ENCODE results near the gene WNT8A. TPM values are rescaled to one million over a fixed set of nuclear protein-coding genes. Genes with fewer than 3 reads are reported as not detected.

Gene WNT8A
- total RNA-seq, 1 experiment from 2014 or later, result not detected

- no peaks in the 10 kb centered on the region for H3K9me3 ChIP-seq
- intact Hi-C loops (cut with micrococcal nuclease; ENCODE audit: unreplicated experiment), result no loop called here
- no peak within 1 kb of the TSS for H3K4me3 Mint-ChIP-seq (ENCODE audit: unreplicated experiment)
- DNase-seq, result no peak
- H3K27ac Mint-ChIP-seq (ENCODE audit: unreplicated experiment), result no peak within 1 kb of the TSS
- H3K9me3 Mint-ChIP-seq (ENCODE audit: unreplicated experiment), result no peaks in the 10 kb centered on the region
- BruUV-seq (replicated peaks), result no TSS peak
- H3K36me3 Mint-ChIP-seq (ENCODE audit: insufficient read depth, unreplicated experiment), result no peaks in the 10 kb centered on the region
- TF ChIP-seq, protein P1, sequence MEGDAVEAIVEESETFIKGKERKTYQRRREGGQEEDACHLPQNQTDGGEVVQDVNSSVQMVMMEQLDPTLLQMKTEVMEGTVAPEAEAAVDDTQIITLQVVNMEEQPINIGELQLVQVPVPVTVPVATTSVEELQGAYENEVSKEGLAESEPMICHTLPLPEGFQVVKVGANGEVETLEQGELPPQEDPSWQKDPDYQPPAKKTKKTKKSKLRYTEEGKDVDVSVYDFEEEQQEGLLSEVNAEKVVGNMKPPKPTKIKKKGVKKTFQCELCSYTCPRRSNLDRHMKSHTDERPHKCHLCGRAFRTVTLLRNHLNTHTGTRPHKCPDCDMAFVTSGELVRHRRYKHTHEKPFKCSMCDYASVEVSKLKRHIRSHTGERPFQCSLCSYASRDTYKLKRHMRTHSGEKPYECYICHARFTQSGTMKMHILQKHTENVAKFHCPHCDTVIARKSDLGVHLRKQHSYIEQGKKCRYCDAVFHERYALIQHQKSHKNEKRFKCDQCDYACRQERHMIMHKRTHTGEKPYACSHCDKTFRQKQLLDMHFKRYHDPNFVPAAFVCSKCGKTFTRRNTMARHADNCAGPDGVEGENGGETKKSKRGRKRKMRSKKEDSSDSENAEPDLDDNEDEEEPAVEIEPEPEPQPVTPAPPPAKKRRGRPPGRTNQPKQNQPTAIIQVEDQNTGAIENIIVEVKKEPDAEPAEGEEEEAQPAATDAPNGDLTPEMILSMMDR (IDR thresholded peaks at IDR 0.05; ENCODE audit: insufficient read depth in 1 of 2, low read depth in 1 of 2, low read length in 1 of 2, severe bottlenecking in 1 of 2, unreplicated experiment in 1 of 2), result no peak
- H3K36me3 ChIP-seq (ENCODE audit: control insufficient read depth, insufficient read depth, low read length), result no peaks in the 10 kb centered on the region
- ChIA-PET POLR2A (interaction anchor here (0.6 kb wide), 1 partner anchor 105 kb away, joined by 3 read pairs; no protein-coding TSS in a partner anchor), CTCF (interaction anchor here (0.9 kb wide), 1 partner anchor 62 kb away, joined by 3 read pairs; no protein-coding TSS in a partner anchor)
- H3K4me3 ChIP-seq (ENCODE audit: low read depth, low read length), result no peak within 1 kb of the TSS
- H3K27me3 ChIP-seq (replicated peaks; ENCODE audit: control insufficient read depth, insufficient read depth, low read length), result no peaks in the 10 kb centered on the region
- H3K4me1 Mint-ChIP-seq (ENCODE audit: low read depth, unreplicated experiment), result no peaks in the 10 kb centered on the region
- H3K4me1 ChIP-seq, result no peaks in the 10 kb centered on the region
- no peaks in the 10 kb centered on the region for H3K27me3 Mint-ChIP-seq (ENCODE audit: insufficient read depth, unreplicated experiment)
Measured at GRCh38 chr5:138138949-138139780, 55.3 kb downstream of the WNT8A start, which contains the start of gene NME5. TSS of gene NME5 (minus strand) at chr5:138139428. CDS start at chr5:138138780, 648 bp downstream.

- no peak for DNase-seq
- Histone ChIP-seq H3K4me3 (ENCODE audit: low read depth, low read length) (no peak overlapping the region), H3K27me3 (replicated peaks; ENCODE audit: control insufficient read depth, insufficient read depth, low read length) (no peaks in the 10 kb centered on the region), H3K9me3 (no peaks in the 10 kb centered on the region), H3K36me3 (ENCODE audit: control insufficient read depth, insufficient read depth, low read length) (no peaks in the 10 kb centered on the region), H3K4me1 (no peaks in the 10 kb centered on the region)
- Mint-ChIP-seq H3K27me3 (ENCODE audit: insufficient read depth, unreplicated experiment) (no peaks in the 10 kb centered on the region), H3K4me1 (ENCODE audit: low read depth, unreplicated experiment) (no peaks in the 10 kb centered on the region), H3K36me3 (ENCODE audit: insufficient read depth, unreplicated experiment) (no peaks in the 10 kb centered on the region), H3K27ac (ENCODE audit: unreplicated experiment) (no peak overlapping the region), H3K9me3 (ENCODE audit: unreplicated experiment) (no peaks in the 10 kb centered on the region), H3K4me3 (ENCODE audit: unreplicated experiment) (no peak overlapping the region)
- TF ChIP-seq, protein P1 (IDR thresholded peaks at IDR 0.05; ENCODE audit: insufficient read depth in 1 of 2, low read depth in 1 of 2, low read length in 1 of 2, severe bottlenecking in 1 of 2, unreplicated experiment in 1 of 2), result no peak
- no TSS peak for BruUV-seq (replicated peaks)
- ChIA-PET POLR2A (no interaction called here), CTCF (interaction anchor here (0.9 kb wide), 1 partner anchor 63 kb away, joined by 3 read pairs; no protein-coding TSS in a partner anchor)
- intact Hi-C loops (cut with micrococcal nuclease; ENCODE audit: unreplicated experiment), result no loop called here
Measured at GRCh38 chr5:138139781-138140090, 55.9 kb downstream of the WNT8A start.

DNA sequence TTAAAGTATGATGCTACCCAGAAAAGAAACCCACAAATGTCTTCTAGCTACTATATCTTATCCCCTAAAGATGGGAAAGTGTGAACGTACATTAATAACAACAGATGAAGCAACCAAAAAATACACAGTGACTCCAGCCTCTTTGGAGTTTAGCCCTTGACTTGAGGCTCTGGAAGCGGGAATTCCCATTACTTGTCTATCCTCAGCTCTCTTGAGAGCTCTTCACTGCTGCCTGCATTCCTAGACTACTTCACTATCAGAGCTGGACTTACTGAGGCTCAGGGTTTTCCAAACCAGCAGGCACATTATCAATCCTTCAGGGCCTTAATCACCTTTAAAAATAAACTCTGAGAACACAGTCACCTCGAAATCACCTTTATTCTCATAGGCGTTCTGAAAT, 56.4 kb downstream of the WNT8A start:
- Mint-ChIP-seq H3K36me3 (ENCODE audit: insufficient read depth, unreplicated experiment) (no peaks in the 10 kb centered on the region), H3K27ac (ENCODE audit: unreplicated experiment) (no peak overlapping the region), H3K27me3 (ENCODE audit: insufficient read depth, unreplicated experiment) (no peaks in the 10 kb centered on the region), H3K4me3 (ENCODE audit: unreplicated experiment) (no peak overlapping the region), H3K4me1 (ENCODE audit: low read depth, unreplicated experiment) (no peaks in the 10 kb centered on the region), H3K9me3 (ENCODE audit: unreplicated experiment) (no peaks in the 10 kb centered on the region)
- H3K4me1 ChIP-seq, result no peaks in the 10 kb centered on the region
- intact Hi-C loops (cut with micrococcal nuclease; ENCODE audit: unreplicated experiment), result no loop called here
- H3K9me3 ChIP-seq, result no peaks in the 10 kb centered on the region
- ChIA-PET POLR2A (no interaction called here), CTCF (interaction anchor here (0.9 kb wide), 1 partner anchor 64 kb away, joined by 3 read pairs; no protein-coding TSS in a partner anchor)
- no peaks in the 10 kb centered on the region for H3K27me3 ChIP-seq (replicated peaks; ENCODE audit: control insufficient read depth, insufficient read depth, low read length)
- no peaks in the 10 kb centered on the region for H3K36me3 ChIP-seq (ENCODE audit: control insufficient read depth, insufficient read depth, low read length)
- no TSS peak for BruUV-seq (replicated peaks)
- H3K4me3 ChIP-seq (ENCODE audit: low read depth, low read length), result no peak overlapping the region
- TF ChIP-seq, protein P1 (IDR thresholded peaks at IDR 0.05; ENCODE audit: insufficient read depth in 1 of 2, low read depth in 1 of 2, low read length in 1 of 2, severe bottlenecking in 1 of 2, unreplicated experiment in 1 of 2), result no peak
- DNase-seq, result no peak

Other genes starting within 250 kb of the WNT8A start
- gene MYOT, start 216.2 kb upstream of the WNT8A start, total RNA-seq (2022), result not detected in 2 replicates
- gene PKD2L2, start 194.6 kb upstream of the WNT8A start, total RNA-seq (2022), result not detected in 2 replicates
- gene FAM13B, start 51.0 kb upstream of the WNT8A start, total RNA-seq (2022), result 49.0 and 55.8 TPM in 2 replicates
- not detected in 2 replicates for gene NME5, start 55.4 kb downstream of the WNT8A start, total RNA-seq (2022)
- gene BRD8, start 94.6 kb downstream of the WNT8A start, total RNA-seq (2022), result 97.4 and 104 TPM in 2 replicates
- 83.7 and 84.9 TPM in 2 replicates for gene KIF20A, start 95.1 kb downstream of the WNT8A start, total RNA-seq (2022)
- gene CDC23, start 129.3 kb downstream of the WNT8A start, total RNA-seq (2022), result 52.9 and 60.7 TPM in 2 replicates
- gene GFRA3, start 190.6 kb downstream of the WNT8A start, total RNA-seq (2022), result 2.4 and 2.7 TPM in 2 replicates
- gene CDC25C, start 247.8 kb downstream of the WNT8A start, total RNA-seq (2022), result 22.7 and 22.9 TPM in 2 replicates